Activated CD4-positive, alpha-beta T cell treated with anti-CD3 and anti-CD28 coated beads for 4 hours (primary cell): Measurements from ENCODE around the gene ME1.
A peak's percentile ranks its signal among the peaks of the same experiment; 100 is the strongest.
"Not testable (repeated sequence)": the region's sequence is repeated elsewhere in the genome, so short reads cannot be mapped to it uniquely, and the experiment has no call there.

ENCODE experiments used
- DNase-seq, 2 donors: peaks; one replicate each; pipeline ENCODE4 v3.0.0-alpha.2; 2020

The ME1 gene

DNA sequence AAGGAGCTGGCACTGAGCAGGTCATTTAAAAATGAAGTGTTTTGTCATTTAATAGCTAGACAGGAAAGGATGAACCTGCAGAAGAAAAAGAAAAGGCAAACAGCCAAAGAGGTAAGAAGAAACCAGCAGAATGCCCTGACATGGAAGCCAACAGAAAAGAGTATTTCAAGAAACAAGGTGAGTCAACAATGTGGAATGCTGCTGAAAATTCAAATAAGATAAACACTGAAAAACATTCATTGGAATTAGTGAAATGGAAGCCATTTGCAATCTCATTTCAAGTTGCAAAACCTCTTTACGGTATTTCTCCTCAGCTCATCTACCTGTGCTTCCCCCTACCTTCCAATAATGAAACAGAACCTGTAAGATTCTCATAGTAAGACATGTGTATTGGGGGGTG, 178.1 kb downstream of the ME1 start:
- no peak for DNase-seq

DNA sequence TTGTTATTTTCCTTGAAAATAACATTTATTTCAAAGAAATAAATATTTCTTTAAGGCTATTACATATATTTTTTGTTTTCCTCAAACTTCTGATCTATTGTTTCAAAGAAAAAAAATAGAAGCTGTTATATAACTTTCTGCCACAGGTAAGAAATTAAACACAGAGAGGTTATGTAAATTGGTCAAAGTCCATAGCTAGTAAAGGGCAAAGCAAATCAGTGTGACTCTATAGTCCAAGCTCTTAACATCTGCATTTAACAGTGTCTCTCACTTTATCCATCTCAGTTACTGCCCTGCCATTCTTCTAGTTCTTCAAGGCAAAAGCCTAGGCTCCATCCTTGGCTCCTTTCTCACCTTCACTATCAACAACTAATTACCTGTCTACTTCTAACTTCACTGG, 180.6 kb downstream of the ME1 start:
- DNase-seq, result no peak

DNA sequence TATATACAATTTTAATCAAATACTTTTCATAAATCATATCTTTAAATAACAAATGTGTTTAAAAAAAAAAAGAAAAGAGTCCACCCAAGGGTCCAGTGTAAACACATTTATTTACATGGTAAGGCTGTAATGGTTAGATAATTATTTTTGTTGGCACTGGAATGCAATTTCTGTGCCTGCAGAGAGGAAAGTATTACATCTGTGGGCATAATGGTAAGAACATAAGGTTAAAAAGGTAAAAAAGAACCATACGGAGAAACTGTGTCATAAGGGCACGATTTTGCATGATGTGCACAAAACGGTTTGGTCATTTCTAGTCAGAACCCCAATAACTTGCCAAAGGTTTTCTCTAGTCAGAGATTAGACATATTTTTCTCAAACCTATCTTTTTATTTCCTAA, 183.4 kb downstream of the ME1 start:
- DNase-seq, result no peak

DNA sequence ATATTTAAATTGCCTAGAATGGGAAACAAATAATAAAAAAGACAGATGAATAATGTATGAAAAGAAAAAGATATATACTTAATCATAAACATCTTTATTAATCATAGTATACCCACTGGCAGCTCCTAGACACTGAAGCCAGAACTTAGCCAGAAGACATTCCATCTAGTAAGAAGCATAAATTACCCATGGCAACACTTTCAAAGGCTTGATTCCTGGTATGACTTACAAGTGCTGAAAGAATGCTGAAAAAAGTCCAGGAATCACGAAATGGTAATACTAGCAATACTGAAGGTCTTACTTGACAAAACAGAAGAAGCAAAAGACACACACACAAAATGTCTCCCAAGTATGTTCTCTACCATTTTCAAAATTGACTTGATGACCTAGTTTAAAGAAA, 199.7 kb downstream of the ME1 start:
- no peak for DNase-seq

DNA sequence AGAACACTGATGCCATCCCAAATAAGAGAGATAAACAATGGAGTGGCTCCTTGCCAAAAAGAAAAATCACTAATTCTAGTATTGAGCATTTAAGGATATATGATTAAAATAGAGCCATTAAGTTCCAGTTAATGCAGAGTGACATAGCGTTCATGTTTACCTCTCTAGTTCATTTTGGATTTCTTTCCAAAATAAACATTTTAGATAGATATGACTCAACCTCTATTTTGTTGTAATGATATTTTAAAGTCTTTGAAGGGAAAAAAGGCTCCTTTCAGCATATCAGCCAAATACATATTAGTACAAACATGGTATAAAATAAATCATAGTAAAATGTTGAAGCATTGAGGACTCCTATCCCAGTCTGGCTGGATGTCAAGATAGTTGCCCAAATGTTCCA, 204.3 kb downstream of the ME1 start:
- DNase-seq, result no peak

DNA sequence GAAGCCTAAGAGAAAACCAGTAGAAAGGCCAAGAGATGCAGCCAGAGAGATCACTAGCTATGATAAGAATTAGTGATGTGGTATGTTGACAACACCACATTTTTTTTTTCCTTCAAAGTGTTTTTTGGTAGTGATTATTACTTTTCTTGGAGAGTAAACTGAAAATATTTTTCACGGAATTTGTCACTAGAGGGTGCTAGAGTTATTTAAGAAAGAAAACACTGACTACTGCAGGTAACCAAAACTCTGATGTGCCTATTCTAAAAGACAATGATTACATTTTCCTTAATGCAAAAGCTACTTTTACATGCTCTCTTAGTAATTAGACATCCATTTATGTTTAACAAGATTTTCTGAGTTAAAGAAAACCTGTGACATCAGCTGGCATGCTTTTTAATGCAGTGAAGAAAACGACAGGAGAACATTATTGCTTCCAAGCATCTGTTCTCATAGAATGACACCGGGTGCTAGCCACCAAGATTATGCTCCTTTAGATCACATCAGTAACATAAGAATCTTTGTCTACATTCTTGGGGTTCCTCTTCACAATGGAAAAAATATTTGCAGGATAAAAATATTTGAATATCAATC, 208.9 kb downstream of the ME1 start:
- no peak for DNase-seq

DNA sequence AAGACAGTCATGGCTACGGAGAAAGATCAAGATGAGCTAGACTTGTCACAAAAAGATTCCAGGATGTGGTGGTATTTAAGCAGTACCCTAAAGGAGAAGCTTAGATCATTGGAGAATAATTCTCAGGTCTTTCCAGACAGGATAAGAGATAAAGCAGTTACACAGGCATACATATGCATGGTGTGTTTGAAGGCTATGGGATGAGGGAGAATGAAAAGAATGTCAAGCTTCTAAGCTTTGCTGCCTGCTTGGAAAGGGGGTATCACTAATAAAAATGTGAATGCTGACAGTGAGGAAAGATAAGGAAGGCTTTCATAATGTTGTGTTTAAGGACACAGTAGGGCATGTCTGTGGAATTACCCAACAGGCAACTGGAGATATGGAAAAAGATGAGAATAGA, 209.6 kb downstream of the ME1 start:
- no peak for DNase-seq

DNA sequence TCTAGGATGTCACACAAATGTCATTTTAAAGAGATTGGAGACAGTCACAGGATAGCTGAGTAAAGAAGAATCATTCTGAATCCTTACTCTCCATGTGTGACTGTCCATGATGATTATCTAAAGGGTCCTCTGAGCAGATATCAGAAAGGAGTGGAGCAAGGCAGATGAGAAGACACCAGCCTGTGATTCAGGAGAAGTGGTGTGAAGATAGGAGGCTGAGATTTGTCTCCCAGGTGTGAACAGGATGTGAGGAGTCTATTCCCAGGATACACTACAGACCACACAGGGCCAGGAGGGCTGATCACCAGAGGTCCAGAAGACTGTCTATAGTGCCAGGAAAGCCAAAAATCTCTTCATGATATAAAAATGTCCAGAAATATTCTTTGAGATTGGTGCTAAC, 210.7 kb downstream of the ME1 start:
- no peak for DNase-seq

DNA sequence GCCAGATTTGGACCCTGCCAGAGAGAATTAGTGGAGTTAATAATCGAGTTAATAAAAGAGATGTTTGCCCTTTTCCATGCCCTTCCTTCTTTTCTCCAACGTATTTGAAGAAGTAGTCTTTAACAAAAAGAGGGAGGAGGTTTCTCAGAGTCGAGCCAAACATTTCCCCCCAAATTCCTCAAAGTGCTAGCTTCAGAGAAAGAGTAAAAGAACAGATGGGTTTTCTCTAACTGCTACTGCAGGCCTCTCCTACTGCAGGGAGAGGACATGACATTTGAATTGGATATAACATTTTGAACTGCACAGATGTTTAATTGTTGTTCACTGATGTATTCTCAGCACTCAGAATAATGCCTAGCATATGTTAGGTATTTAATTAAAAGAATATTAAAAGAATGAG, 212.2 kb downstream of the ME1 start:
- DNase-seq, result no peak

DNA sequence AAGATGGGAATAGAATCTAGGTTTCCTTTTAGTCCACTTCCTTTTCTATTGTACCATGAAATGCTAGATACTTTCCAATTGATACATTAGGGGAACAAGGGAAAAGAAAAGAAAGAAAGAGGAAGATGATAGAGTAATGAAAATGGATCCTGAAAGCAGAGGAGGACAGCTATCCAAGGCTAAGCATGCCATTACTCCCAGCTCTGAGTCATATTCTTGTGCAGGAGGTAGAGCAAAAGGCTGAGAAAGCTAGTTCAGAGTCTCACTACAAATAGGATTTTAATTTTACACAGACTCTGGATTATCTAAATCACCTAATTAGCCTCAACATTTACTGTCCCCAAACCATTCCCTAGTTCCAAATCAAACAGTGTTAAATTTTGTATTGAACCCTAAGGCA, 214.0 kb downstream of the ME1 start:
- DNase-seq, result no peak

DNA sequence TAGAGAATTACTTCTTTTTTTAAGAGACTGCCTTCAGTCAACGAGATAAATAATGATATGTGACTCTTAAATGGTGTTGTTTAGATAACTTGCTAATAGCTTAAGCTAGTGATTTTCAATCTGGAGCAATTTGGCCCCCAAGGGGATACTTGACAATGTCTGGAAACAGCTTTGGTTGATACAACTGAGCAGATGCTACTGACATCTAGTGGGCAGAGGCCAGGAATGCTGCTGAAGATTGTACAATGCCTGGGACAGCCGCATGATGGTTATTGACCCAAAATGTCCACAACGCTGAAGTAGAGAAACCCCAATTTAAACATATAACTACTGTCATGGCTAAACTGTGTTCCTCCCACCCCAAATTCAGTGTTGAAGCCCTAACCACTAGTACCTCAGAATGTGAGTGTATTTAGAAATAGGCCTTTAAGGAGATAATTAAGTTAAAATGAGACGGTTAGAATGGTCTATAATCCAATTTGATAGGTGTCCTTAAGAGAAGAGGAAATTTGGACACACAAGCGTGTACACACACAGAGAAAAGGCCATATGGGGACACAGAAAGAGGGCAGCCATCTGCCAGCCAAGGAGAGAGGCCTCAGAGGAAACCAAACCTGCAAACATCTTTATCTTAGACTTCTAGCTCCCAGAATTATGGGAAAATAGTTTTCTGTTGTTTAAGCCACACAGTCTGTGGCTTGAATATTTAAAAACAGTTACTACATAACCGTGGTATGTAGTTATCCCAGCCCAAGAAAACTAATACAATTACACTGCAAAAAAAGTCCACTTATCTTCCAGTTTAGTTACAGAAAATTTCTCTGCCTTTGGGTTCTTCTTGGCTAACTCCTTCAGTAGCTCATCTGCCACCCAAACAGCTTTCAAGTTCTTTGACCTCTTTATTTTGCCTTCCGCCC, 215.5 kb downstream of the ME1 start:
- DNase-seq, result peak; percentile 28 to 49

DNA sequence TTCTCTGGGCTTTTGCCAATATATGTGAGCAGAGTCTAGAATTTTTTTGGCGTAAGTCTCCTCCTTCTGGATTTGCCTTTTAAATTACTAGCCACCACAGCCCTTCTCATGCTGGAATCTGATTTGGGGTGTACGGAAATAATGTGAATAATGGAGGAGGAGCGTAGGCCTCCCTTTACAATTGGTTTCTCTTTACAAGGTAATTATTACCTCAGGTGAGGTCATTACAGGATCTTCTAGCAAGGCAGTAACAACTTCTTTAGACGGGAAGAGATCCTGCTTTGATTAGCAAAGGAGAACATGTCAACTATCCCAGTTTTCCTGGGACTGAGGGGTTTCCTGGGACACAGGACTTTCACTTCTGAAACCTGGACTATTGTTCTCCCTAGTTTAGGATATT, 228.8 kb downstream of the ME1 start:
- no peak for DNase-seq

DNA sequence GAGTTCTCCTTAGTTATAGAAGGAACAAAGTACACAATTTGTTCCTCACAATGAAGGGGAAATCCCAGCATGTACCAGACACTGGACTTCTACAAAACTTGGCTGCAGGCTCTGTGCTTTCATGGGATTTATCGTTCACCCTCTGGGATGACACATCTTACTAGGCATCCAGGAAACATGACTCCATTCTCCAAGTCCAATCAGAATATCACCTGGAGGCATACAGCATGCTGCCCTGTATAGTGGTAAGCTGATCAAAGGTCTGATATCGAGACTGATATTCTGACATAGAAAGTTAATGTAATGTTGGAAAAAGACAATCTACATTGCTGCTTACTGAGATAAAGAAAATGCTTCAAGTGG, 231.0 kb downstream of the ME1 start:
- DNase-seq, result no peak

DNA sequence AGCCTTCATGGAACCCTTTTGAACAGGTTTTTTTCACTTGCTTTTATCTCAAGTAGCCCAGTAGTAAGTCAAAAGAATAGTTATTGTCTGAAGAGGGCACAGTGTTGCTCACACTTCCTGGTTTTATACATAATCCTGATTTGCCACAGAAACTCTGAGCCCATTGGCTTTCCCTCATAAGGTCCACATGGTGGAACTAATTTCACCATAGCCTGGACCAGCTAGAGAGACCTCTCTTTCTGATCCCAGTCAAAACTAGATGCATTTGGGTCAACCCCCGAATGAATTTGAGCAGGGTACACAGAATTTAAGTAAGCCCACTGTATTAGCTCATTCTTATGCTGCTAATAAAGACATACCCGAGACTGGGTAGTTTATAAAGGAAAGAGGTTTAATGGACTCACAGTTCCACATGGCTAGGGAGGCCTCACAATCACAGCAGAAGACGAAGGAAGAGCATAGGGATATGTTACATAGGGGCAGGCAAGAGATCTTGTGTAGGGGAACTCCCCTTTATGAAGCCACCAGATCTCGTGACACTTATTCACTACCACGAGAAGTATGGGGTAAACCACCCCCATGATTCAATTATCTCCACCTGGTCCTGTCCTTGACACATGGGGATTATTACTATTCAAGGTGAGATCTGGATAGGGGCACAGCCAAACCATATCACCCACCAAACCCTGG, 231.5 kb downstream of the ME1 start:
- DNase-seq, result no peak

DNA sequence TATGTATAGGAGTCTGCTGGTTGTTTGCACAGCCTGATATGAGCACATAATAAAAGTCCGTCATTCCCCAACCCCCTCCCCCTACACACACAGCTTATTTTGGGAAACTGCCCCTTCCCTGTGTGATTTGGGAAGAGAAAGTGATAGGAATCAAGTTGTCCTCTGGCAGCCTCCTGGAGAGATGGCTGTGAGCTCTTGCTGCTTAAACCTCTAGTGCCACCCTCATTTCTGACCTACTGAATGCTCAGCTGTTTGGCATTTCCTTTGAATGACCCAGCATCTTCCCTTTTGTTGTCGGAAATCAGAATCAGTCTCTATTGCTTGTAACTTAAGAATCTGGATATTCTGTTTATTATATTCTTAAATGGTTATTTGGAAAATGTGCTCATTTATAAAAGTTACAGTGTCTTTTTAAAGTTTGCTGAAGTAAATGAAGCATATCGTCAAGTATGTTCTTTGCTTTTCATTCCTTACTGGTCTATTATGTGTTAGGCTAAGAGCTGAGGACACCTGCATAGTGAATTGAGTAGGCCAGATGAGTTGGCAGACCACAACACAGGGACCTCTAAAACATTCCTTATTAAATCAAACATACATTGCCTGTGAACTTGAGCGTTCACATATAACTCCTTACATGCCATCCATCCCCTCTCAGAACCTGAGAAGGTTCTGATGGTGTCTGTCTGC, 232.2 kb downstream of the ME1 start:
- DNase-seq, result no peak

DNA sequence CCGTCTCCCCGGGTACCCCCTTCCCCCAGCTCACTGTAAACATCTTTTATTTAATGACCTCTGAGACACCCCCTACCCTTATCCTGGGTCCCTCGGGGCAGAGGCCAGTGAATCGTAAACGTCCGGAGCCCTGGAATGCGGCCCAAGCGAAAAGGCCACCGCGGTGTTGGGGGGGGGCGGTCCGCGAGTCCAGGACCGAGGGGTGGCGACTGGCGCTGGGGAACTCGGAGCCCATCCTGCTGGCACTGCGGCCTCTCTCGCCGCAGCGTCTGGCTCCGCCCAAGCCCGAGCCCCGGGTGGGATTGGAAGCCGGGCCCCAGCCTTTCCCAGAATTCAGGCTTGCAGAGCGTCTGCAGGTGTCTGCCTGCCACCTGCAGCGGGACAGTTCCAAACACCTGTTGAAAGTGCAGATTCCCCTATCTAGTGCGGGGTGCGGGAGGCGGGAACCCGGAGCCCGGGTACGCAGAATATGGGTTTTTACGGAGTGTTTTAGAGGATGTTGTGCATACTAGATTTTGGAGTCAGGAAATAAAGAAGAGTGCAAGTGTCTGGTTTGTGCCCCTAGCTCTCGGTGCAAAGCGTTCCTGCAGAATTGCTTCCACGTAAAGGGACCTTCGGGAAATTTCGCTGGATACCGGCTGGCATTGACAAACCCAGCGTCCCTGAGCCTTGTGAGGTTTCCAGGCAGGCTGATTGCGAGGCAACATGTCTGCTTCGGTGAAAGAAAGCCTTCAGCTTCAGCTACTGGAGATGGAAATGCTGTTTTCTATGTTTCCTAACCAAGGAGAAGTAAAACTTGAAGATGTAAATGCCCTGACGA, 236.9 kb downstream of the ME1 start:
- DNase-seq, result peak; percentile 8 to 15

DNA sequence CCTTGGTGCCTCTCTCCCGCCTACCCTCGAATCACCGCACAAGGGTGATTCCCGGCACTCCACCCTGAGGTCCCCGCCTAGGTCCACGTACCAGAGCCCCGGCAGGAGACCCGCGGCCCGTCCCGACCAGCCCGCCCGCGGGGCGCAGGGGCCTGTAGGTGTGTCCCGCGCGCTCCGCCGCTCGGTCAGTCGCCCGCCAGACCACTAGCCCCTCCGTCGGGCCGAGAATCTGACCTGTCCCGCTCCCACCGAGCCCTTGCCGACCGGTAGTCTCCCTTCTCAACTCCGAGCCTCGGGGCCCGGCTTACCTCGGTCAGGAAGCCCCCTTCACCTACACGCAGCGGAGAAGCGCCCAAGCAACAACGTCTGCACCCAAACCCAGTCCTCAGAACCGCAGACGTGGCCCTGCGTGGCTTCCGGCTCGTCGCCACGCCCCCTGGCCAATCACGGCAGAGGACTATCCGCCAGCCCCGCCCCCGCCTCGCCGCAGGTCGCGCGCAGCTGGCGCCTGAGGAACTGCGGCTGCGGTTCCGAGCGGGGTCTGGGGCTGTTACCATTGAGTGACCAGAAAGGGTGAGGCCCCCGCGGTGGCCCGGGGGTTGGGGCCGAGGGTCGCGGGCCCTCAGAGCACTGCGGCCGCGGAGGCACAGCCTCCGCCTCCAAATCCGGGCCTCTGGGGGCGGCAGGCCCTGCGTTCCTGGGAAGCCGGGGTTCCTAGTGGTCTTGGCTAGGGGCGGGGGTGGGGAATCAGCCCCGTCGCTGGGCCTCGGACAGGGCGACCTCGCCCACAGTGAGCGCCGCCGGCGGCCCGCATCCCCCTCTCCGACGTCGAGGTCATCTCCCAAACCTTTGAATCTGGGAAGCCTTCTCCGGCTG, 237.7 kb downstream of the ME1 start, which contains the start of the genes PGM3 and RWDD2A:
Gene PGM3, minus strand, starts transcription at position 395 of the 876 bp plus-strand sequence. CDS start 2,253 bp downstream, outside the sequence.
Gene RWDD2A, plus strand, starts transcription at position 487 of the 876 bp plus-strand sequence. CDS start 1,095 bp downstream, outside the sequence.
- peak; percentile 87 to 88 for DNase-seq

DNA sequence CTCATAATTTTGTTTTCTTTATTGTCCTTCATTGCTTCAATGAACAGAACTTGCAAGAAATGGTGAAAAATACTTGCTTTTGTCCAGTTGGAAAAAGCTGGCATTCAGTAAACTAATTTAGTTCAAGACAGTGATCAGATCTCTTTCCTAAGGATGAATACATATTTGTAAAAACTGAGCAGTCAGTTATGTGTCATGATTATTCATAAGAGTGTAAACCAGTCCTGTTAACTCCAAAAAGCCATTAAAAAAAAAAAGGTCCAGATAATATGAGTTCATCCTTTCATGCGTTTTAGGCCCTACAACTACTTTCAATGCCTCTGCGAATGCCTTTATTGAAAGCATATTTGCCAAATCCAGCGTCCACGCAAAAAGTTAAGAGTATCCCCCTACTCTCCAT, 238.4 kb downstream of the ME1 start:
- no peak for DNase-seq

DNA sequence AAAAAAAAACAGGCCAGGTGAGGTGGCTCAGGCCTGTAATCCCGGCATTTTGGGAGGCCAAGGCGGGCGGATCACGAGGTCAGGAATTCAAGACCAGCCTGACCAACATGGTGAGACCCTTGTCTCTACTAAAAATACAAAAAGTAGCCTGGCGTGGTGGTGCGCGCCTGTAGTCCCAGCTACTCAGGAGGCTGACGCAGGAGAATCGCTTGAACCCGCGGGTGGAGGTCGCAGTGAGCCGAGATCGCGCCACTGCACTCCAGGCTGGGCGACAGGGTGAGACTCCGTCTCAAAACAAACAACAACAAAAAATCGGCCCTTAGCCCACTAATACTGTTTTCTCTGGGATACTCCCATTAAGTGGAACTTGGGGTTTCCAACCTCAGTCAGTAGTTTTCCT, 238.9 kb downstream of the ME1 start:
- not testable (repeated sequence) for DNase-seq

DNA sequence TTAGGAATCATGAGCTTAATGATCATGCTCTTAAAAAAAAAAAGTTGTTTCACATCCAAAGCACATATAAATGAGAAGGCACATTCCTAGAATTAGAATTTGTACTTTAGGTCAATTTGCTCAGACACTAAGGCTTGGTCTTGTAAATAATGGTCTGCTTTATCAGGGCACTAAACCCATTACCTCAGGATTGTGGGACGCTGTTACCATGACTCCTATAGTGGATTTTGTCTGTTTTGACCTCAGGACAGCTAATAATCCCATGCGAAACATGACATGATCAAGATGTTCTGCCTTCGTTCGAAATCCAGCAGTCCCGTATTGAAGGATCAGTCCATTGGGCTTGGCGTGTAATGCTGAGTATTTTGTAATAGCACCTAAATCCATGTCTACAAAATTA, 240.2 kb downstream of the ME1 start:
- DNase-seq, result no peak

DNA sequence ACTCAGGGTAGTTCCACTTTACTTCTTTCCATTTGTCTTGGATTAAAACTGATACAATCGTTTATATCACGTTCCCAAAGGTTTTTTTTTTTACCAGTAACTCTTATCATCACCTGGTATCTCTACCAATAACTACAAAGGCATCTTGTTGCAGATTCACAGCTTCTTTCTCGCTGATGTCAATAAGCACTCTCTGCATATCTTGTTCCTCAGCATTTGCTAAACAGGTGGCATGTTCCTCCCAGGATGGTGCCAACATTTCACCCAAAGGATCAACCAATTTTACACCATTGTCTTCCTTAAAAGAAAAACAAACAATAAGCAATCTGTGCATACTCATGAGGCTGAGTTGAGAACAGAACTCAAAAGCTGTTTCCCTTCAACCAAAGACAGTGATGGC, 242.3 kb downstream of the ME1 start:
- DNase-seq, result no peak
